AG09319 (cell line): ENCODE measurements around the gene TBC1D5.

Source experiments
- DNase-seq: peaks from one replicate; pipeline ENCODE4 v3.0.0-alpha.2; 2010; ENCODE audit warnings: low read depth; ENCODE audit errors: extremely low read depth
- CTCF ChIP-seq: IDR thresholded peaks from 2 replicates; pipeline ENCODE4 v1.5.1; 2011; ENCODE audit warnings: low read depth, mild to moderate bottlenecking, inconsistent platforms, low read length, moderate library complexity

The TBC1D5 gene

GRCh38 chr3:17233398-17233800 is 509.0 kb downstream of the TBC1D5 start:
- DNase-seq = peak; percentile 12
- TF ChIP-seq CTCF = peak; percentile 65

- TF ChIP-seq CTCF = no peak
- DNase-seq = no peak
Observed at GRCh38 chr3:17232442-17232841, 510.0 kb downstream of the TBC1D5 start.

GRCh38 chr3:17231537-17232261 is 510.7 kb downstream of the TBC1D5 start:
- no peak for TF ChIP-seq CTCF
- DNase-seq = no peak

GRCh38 chr3:17227472-17227871 is 515.0 kb downstream of the TBC1D5 start:
- no peak for TF ChIP-seq CTCF
- no peak for DNase-seq

- TF ChIP-seq CTCF = no peak
- no peak for DNase-seq
Observed at GRCh38 chr3:17221529-17221928, 520.9 kb downstream of the TBC1D5 start.

- TF ChIP-seq CTCF = no peak
- DNase-seq = no peak
Observed at GRCh38 chr3:17219593-17219992, 522.8 kb downstream of the TBC1D5 start.

GRCh38 chr3:17218587-17218986 is 523.8 kb downstream of the TBC1D5 start:
- no peak for DNase-seq
- TF ChIP-seq CTCF = no peak
